GM21619 (cell line): ENCODE data around the gene PXYLP1.

Source experiments
- ATAC-seq: cut with Tn5 transposase; IDR thresholded peaks from one replicate; pipeline ENCODE4 v1.9.1; 2021; ENCODE audit not compliant: unreplicated experiment

PXYLP1 gene

GRCh38 chr3:141248064-141248463, 16.4 kb downstream of the PXYLP1 start:
- ATAC-seq = no peak

GRCh38 chr3:141249041-141249440, 17.4 kb downstream of the PXYLP1 start:
- ATAC-seq = no peak

- no peak for ATAC-seq
Measured at GRCh38 chr3:141250342-141250741, 18.7 kb downstream of the PXYLP1 start.

DNA sequence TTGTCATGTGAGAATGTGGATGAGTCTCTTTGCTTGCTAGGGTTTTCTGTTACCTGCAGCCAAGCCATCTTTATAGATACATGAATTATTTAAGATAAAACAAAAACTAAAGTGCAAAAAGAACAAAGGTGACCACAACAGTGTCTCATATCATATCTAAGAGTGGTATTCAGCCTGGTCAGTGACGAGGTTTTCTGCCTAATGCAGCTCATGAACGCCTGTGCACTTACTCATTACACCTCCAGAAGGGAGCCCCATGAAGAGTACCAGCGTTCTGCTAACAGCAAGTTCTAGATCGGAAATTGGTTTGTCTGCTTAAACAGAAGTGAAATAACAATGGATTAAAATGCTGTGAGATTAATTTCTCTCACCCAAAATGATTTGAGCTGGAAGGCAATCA, 19.2 kb downstream of the PXYLP1 start:
- no peak for ATAC-seq

GRCh38 chr3:141253326-141253725, 21.7 kb downstream of the PXYLP1 start:
- no peak for ATAC-seq

DNA sequence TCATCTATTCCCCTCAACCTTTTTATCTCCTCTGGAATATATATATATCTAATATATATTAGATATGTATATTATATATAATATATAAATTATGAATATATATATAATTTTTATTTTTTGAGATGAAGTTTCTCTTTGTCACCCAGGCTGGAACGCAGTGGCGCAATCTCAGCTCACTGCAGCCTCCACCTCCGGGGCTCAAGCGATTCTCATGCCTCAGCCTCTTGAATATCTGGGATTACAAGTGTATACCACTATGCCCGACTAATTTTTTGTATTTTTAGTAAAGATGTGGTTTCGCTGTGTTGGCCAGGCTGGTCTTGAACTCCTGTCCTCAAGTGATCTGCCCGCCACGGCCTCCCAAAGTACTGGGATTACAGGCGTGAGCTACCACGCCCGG, 22.2 kb downstream of the PXYLP1 start:
- no peak for ATAC-seq

GRCh38 chr3:141255137-141255845, 23.7 kb downstream of the PXYLP1 start:
- no peak for ATAC-seq

GRCh38 chr3:141255846-141256261, 24.2 kb downstream of the PXYLP1 start:
- no peak for ATAC-seq

DNA sequence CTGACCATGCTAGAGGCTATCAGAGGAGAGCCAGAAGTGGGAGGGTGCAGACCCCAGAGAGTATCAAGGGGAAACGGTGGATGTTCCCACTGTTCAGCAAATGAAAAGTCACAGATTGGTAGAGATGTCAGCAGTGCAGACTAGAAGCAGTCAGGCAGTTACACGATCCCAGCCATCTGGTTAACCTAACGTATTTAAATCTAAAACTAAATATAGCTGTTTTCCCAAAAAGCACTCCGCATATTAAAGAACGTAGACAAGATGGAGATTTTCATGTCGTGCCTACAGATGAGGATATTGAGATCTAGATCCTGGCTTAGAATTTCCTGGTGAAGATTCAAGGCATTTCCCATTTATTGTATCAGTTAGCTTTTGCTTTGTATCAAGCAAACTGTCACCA, 25.2 kb downstream of the PXYLP1 start:
- ATAC-seq = no peak

DNA sequence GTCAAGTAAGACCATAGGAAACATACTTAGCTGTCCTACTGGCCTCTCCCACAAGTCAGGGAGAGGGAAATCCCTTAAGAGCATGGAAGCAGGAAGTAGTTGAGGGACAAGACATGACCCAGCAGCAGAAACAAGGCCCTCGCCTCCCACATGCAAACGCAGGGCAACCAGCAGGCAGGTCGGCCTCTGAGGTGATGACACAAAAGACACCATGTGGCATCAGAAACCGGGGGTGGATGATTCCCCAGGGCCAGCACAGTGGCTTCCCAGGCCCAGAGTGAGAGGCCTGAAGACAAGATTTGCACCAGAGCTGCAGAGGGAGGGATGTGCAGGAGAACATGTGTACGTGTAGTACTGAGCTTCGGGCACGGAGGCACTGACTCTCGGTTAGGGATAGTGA, 26.3 kb downstream of the PXYLP1 start:
- ATAC-seq = no peak

DNA sequence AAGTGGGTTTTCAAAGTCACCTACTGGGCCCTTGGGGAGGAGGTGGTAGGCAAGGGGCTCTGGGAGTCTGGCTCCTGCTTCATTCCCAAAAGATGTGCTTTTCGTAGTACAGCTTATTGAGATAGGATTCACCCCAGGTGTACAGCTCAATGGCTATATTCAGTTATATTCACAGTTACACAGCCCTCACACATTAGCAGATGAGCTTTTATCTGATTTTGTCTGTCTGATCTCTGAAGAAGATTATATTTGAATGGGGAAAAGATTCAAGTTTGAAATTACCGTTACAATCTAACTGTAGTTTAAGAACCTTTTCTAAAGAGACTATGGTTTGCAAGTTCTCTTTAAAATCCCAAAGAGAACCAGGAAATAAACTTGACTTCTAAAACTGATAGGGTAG, 27.3 kb downstream of the PXYLP1 start:
- ATAC-seq = no peak

- ATAC-seq = no peak
Measured at GRCh38 chr3:141259821-141260629, 28.4 kb downstream of the PXYLP1 start.

GRCh38 chr3:141260630-141260927, 29.0 kb downstream of the PXYLP1 start:
- ATAC-seq = no peak

DNA sequence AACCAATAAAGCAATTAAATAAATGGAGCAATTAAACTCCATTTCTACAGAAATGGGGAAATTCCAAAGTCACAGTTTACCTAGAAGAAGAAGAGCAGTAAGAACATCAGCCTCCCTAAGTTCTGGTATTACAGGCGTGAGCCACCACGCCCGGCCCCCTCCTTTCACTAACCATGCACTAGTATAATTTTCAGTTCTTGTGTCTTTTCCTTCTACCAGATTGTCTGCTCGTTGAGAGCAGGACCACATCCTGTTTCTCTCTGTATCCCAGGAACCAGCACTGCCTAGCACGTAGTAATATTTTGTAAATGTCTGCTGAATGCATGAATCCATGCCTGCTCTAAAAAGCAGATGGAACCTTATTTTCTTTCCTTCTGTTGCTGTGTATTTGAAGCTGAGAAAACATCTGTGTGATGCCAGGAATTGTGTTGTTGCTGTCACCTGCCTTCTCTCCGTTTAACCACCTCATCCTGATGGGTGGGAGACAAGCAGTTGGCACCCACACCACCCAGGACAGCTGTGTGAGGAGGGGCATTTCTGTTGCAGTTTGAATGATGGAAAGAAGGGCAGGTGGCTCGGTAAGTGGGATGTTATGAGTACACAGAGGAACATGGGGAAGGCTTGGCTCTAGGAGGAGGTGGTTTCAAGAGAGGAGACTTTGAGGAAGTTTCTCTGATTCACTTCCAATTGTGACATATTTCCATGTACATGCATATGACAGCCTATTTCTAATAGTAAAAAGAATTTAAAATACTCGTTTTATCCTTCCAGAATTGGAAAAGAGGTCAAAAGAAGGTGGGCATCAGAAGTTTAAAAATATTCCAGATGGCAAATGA, 30.1 kb downstream of the PXYLP1 start:
- ATAC-seq = no peak

- ATAC-seq = no peak
Measured at GRCh38 chr3:141262308-141262705, 30.7 kb downstream of the PXYLP1 start.

DNA sequence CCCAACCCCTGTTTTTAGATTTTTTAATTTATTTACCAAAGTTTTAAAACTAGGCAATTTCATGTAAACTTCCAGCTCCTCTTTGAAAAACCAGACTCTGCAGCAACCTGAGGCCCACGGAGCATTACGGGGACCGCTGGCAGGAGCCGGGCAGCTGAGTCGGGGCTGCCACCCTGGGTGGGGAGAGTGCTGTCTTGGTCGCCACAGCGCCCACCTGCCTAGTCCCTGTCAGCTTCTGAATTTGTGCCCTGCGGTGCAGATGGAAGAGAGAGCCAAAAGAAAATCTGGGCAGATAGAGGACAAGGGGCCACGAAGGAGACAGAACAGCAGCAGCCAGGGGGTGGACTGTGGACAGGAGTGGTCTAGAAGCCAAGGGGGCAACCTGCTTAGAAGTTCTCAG, 34.6 kb downstream of the PXYLP1 start:
- ATAC-seq = no peak

- peak; percentile 65 for ATAC-seq
Measured at GRCh38 chr3:141266797-141267555, 35.4 kb downstream of the PXYLP1 start.

DNA sequence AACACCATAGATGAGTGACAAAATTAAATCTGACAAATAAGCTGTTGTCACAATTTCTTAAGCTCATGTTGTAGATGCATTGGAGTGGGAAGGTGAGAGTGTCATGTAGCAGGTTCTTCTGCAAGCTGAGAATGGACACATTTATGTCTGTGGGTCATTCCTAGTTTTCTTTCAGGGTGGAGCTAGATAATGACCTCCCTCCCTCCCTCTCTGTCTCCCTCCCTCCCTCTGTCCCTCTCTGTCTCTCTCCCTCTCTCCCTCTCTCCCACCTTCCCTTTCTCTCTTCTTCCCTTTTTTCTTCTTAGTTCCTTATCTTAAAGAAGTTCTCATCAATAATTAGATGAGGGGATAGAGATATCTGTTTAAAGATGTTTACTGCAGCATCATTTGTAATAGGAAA, 36.0 kb downstream of the PXYLP1 start:
- no peak for ATAC-seq

DNA sequence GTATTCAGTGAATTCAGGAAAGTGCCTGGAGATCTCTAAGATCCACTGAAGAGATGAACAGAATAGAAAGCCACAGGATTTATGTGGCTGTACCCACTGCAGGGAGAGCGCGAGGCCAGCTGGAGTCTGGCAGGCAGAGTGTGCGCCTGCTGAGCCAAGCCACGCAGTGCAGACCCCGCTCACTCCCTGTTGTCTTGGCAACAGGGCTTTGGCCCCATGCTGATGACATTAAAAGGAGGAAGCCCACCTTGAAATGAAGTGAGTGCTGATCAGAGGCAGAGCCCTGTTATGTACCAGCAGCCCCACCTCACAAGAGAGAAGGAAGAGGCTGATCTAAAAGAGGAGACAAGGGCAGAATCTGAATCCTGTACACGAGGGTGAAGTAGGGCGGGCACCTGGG, 36.7 kb downstream of the PXYLP1 start:
- ATAC-seq = no peak

DNA sequence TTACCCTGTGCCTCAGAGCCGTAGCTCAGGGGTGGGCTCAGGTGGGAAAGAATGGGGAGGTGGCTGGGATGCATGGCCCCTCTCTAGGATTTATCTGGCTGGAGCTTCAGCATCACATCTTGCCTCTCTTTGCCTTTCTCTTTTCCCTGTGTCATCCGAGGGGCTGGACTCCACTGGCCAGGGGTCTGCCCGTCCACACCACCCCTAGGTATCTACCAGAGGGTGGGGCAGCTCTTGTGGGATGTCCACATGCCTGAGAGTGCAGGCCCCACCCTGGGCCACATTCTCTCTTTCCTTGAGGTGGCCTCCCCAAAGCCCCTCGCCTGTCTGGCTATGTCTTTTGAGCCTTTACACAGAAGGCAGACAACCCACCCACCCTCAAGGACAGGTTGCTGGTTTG, 37.2 kb downstream of the PXYLP1 start:
- no peak for ATAC-seq

- no peak for ATAC-seq
Measured at GRCh38 chr3:141269961-141270360, 38.3 kb downstream of the PXYLP1 start.
